K562 (cell line): ENCODE measurements around the gene NOC4L. TPM values are rescaled to one million over a fixed set of nuclear protein-coding genes. Genes with fewer than 3 reads are reported as not detected.
A peak's percentile ranks its signal among the peaks of the same experiment; 100 is the strongest.

Experiments used
- CBX8 ChIP-seq: fragments of 200-600 bp; sonication (generic); IDR thresholded peaks from 2 replicates; pipeline ENCODE4 v1.6.1; 2012; ENCODE audit warnings: borderline replicate concordance, mixed run types, low read depth, mild to moderate bottlenecking, moderate library complexity, mixed read lengths, low read length, control low read depth, inconsistent platforms; ENCODE audit not compliant: poor library complexity, severe bottlenecking; ENCODE audit errors: extremely low read depth
- CHD1 ChIP-seq: fragments of 200-600 bp; sonication (generic); IDR thresholded peaks from one replicate; pipeline ENCODE4 v1.6.1; 2012; ENCODE audit warnings: mild to moderate bottlenecking, moderate library complexity, low read length, inconsistent platforms
- CHD2 ChIP-seq: IDR thresholded peaks from 2 replicates; pipeline ENCODE4 v1.6.1; 2011; ENCODE audit warnings: low read depth, low read length
- CXXC5 ChIP-seq: fragments of 250-450 bp; sonication (Bioruptor Pico); IDR thresholded peaks from 2 replicates; pipeline ENCODE4 v1.8.0; 2022; ENCODE audit warnings: inconsistent platforms, mild to moderate bottlenecking, moderate library complexity
- DMBX1 ChIP-seq: fragments of 250-450 bp; sonication (Bioruptor Pico); IDR thresholded peaks from 2 replicates; pipeline ENCODE4 v1.8.0; 2022; ENCODE audit warnings: inconsistent platforms, mild to moderate bottlenecking, moderate library complexity, borderline replicate concordance
- ETS2 ChIP-seq: IDR thresholded peaks from 2 replicates; pipeline ENCODE4 v1.6.1; 2016; ENCODE audit warnings: borderline replicate concordance, missing genetic modification characterization, mild to moderate bottlenecking, moderate library complexity, missing compliant biosample characterization; ENCODE audit not compliant: poor library complexity, severe bottlenecking
- GTF2E2 ChIP-seq: fragments of 200-800 bp; sonication (Bioruptor generic); IDR thresholded peaks from 2 replicates; pipeline ENCODE4 v1.6.1; 2016; ENCODE audit warnings: missing genetic modification characterization, missing compliant biosample characterization
- JUNB ChIP-seq: fragments of 450-650 bp; formaldehyde crosslinking; conservative IDR thresholded peaks from 2 replicates; pipeline ENCODE4 v1.4.0; 2020; ENCODE audit warnings: mild to moderate bottlenecking
- KAT2B ChIP-seq: IDR thresholded peaks from one replicate; pipeline ENCODE4 v1.6.1; 2012; ENCODE audit warnings: low read depth, mild to moderate bottlenecking, control low read depth, inconsistent platforms, low read length, moderate library complexity
- KAT8 ChIP-seq: fragments of 450-650 bp; IDR thresholded peaks from 2 replicates; pipeline ENCODE4 v1.6.1; 2016; ENCODE audit warnings: low read depth, mild to moderate bottlenecking
- KLF16 ChIP-seq: IDR thresholded peaks from 2 replicates; pipeline ENCODE4 v1.6.1; 2016; ENCODE audit warnings: antibody characterized with exemption
- L3MBTL2 ChIP-seq: fragments of 450-650 bp; IDR thresholded peaks from 2 replicates; pipeline ENCODE4 v1.6.1; 2016; ENCODE audit warnings: mild to moderate bottlenecking, moderate library complexity
- MCM5 ChIP-seq: fragments of 450-650 bp; IDR thresholded peaks from 2 replicates; pipeline ENCODE4 v1.6.1; 2016; ENCODE audit warnings: low read depth
- NBN ChIP-seq: fragments of 450-650 bp; IDR thresholded peaks from 2 replicates; pipeline ENCODE4 v1.6.1; 2016; ENCODE audit warnings: low read depth, mild to moderate bottlenecking
- PML ChIP-seq: IDR thresholded peaks from 2 replicates; pipeline ENCODE4 v1.6.1; 2012; ENCODE audit warnings: low read length, inconsistent platforms
- POLR2G ChIP-seq: fragments of 200-400 bp; formaldehyde crosslinking; IDR thresholded peaks from 2 replicates; pipeline ENCODE4 v1.6.1; 2017; ENCODE audit warnings: low read depth, mild to moderate bottlenecking, antibody characterized with exemption, low read length, moderate library complexity
- SOX6 ChIP-seq: fragments of 450-650 bp; IDR thresholded peaks from 2 replicates; pipeline ENCODE4 v1.6.1; 2014; ENCODE audit warnings: mild to moderate bottlenecking
- TCF3 ChIP-seq: sonication (generic); formaldehyde crosslinking; IDR thresholded peaks from 2 replicates; pipeline ENCODE4 v1.4.0; 2020; ENCODE audit warnings: mild to moderate bottlenecking, missing genetic modification reagents
- ZNF146 ChIP-seq: IDR thresholded peaks from one replicate; pipeline ENCODE4 v1.6.1; 2018; ENCODE audit warnings: missing compliant biosample characterization; ENCODE audit not compliant: unreplicated experiment
- ZNF253 ChIP-seq: fragments of 250-450 bp; sonication (Bioruptor Pico); conservative IDR thresholded peaks from 2 replicates; pipeline ENCODE4 v1.6.1; 2021; ENCODE audit warnings: mild to moderate bottlenecking
- ZNF507 ChIP-seq: conservative IDR thresholded peaks from 2 replicates; pipeline ENCODE4 v1.6.1; 2017; ENCODE audit warnings: missing genetic modification characterization, missing compliant biosample characterization
- polyA plus RNA-seq, 8 experiments: library from polyadenylated mRNA; depleted of rRNA in 4 of 8; stranded (reverse) in 5 of 8; unstranded in 3 of 8; fragments of >200 nt; fragmentation: Nextera tagmentation in 2 of 8; fragmentation: Illumina TruSeq in 1 of 8; extraction: Ambion mirVana in 2 of 8; extraction: Trizol in 1 of 8; gene quantifications; 2 replicates each; pipeline versions ENCODE4 v1.2.1 to v1.2.3, GENCODE V29; 2011 to 2014; ENCODE audit warnings: inconsistent platforms in 1 of 8, missing spikeins in 1 of 8
- total RNA-seq, 7 experiments: library from RNA; depleted of rRNA in 6 of 7; stranded (reverse); fragments of >200 nt in 6 of 7; fragmentation: Illumina TruSeq in 2 of 7; extraction: Trizol in 2 of 7; gene quantifications; 2 replicates each; pipeline versions ENCODE4 v1.2.1 to v1.2.3, GENCODE V29; 2011 to 2021; ENCODE audit warnings: low replicate concordance in 1 of 7
- TF ChIP-seq, protein P1 (sequence below): fragments of 250-450 bp; sonication (Bioruptor Pico); IDR thresholded peaks from 2 replicates; pipeline ENCODE4 v1.5.0; 2020; ENCODE audit warnings: mild to moderate bottlenecking, borderline replicate concordance
- TF ChIP-seq, protein P2 (sequence below): sonication (generic); formaldehyde crosslinking; IDR thresholded peaks from 2 replicates; pipeline ENCODE4 v1.8.1; 2023; ENCODE audit warnings: mild to moderate bottlenecking, missing genetic modification reagents
- TF ChIP-seq, protein P3 (sequence below), 2 experiments: fragments of 450-650 bp; IDR thresholded peaks; 2 replicates each; pipeline ENCODE4 v1.6.1; 2016
- TF ChIP-seq, protein P4 (sequence below): fragments of 450-650 bp; formaldehyde crosslinking; IDR thresholded peaks from 2 replicates; pipeline ENCODE4 v1.4.0; 2020; ENCODE audit warnings: mild to moderate bottlenecking, moderate library complexity

Gene NOC4L
- total and polyA plus RNA-seq, 9 of the 15 experiments (the other 6 are each of a cell fraction or from before 2014, with no cell fraction given) = 1.3 to 77.0 (median 20.0) TPM

DNA sequence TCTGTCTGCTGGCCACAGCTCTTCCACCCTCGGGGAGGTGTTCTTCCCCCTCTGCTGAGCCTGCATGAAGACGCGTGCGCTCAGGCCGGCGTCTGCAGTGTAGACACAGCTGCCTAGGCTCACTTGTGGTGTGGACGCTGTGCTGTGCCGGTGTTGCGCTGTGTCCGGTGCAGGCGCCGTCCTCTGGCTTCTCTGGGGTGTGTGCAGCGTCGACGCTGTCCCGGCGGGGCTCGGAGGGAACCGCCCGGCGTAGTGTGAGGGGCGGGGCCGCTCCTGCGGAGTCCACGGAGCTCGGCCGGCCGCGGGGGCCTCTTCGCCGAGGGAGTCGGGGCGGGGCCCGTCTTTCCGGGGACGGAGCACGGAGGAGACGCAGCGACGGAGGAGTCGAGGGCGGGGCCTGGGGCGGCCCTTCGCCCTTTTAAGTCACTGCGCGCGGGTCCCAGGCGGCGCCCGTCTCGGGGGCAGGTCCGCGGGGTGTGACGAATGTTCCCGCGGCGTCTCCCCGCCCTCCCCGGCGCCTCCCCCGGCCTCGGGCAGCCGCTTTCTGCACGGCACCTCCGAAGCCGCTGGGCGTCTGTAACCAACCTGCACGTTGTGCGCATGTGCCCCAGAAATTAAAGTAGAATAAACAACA, 45.2 kb downstream of the NOC4L start (continued):
- TF ChIP-seq ZNF253 (no peak), MCM5 (no peak), ZNF507 (tag) (no peak), CHD2 (no peak), CHD1 (no peak), JUNB (no peak), PML (no peak), KAT8 (no peak), SOX6 (no peak), DMBX1 (CRISPR knock-in tag) (no peak), CXXC5 (peak; percentile 86), ZNF146 (no peak), KAT2B (no peak), NBN (no peak), L3MBTL2 (peak; percentile 91), POLR2G (0 out of 2 replicates have a peak, but pooled peaks have one; percentile 18), ETS2 (no peak), KLF16 (no peak), TCF3 (CRISPR knock-in tag) (no peak), CBX8 (no peak), GTF2E2 (tag) (no peak)
- TF ChIP-seq, protein P1, sequence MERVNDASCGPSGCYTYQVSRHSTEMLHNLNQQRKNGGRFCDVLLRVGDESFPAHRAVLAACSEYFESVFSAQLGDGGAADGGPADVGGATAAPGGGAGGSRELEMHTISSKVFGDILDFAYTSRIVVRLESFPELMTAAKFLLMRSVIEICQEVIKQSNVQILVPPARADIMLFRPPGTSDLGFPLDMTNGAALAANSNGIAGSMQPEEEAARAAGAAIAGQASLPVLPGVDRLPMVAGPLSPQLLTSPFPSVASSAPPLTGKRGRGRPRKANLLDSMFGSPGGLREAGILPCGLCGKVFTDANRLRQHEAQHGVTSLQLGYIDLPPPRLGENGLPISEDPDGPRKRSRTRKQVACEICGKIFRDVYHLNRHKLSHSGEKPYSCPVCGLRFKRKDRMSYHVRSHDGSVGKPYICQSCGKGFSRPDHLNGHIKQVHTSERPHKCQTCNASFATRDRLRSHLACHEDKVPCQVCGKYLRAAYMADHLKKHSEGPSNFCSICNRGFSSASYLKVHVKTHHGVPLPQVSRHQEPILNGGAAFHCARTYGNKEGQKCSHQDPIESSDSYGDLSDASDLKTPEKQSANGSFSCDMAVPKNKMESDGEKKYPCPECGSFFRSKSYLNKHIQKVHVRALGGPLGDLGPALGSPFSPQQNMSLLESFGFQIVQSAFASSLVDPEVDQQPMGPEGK = no peak
- TF ChIP-seq, protein P2, sequence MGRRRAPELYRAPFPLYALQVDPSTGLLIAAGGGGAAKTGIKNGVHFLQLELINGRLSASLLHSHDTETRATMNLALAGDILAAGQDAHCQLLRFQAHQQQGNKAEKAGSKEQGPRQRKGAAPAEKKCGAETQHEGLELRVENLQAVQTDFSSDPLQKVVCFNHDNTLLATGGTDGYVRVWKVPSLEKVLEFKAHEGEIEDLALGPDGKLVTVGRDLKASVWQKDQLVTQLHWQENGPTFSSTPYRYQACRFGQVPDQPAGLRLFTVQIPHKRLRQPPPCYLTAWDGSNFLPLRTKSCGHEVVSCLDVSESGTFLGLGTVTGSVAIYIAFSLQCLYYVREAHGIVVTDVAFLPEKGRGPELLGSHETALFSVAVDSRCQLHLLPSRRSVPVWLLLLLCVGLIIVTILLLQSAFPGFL (CRISPR knock-in tag) = no peak
- TF ChIP-seq, protein P3, sequence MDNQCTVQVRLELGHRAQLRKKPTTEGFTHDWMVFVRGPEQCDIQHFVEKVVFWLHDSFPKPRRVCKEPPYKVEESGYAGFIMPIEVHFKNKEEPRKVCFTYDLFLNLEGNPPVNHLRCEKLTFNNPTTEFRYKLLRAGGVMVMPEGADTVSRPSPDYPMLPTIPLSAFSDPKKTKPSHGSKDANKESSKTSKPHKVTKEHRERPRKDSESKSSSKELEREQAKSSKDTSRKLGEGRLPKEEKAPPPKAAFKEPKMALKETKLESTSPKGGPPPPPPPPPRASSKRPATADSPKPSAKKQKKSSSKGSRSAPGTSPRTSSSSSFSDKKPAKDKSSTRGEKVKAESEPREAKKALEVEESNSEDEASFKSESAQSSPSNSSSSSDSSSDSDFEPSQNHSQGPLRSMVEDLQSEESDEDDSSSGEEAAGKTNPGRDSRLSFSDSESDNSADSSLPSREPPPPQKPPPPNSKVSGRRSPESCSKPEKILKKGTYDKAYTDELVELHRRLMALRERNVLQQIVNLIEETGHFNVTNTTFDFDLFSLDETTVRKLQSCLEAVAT (IDR thresholded peaks at IDR 0.05) = no peak
- TF ChIP-seq, protein P4, sequence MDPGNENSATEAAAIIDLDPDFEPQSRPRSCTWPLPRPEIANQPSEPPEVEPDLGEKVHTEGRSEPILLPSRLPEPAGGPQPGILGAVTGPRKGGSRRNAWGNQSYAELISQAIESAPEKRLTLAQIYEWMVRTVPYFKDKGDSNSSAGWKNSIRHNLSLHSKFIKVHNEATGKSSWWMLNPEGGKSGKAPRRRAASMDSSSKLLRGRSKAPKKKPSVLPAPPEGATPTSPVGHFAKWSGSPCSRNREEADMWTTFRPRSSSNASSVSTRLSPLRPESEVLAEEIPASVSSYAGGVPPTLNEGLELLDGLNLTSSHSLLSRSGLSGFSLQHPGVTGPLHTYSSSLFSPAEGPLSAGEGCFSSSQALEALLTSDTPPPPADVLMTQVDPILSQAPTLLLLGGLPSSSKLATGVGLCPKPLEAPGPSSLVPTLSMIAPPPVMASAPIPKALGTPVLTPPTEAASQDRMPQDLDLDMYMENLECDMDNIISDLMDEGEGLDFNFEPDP (CRISPR knock-in tag) = no peak
